Activated T-cell treated with anti-CD3 and anti-CD28 coated beads, Interleukin-2, amount 50 U/mL, for 4 hours (primary cell): Measurements from ENCODE around the gene ISCA2. TPM values are rescaled to one million over a fixed set of nuclear protein-coding genes. Genes with fewer than 3 reads are reported as not detected.

Source experiments
- ATAC-seq, 2 donors: fragments of 200-7000 bp; cut with Tn5 transposase; one replicate each; pipeline ENCODE4 v1.10.0; 2021
- DNase-seq: peaks from one replicate; pipeline ENCODE4 v3.0.0-alpha.2; 2020
- H3K27me3 Mint-ChIP-seq: one replicate; pipeline ENCODE4 v1.8.0; 2021; ENCODE audit warnings: low read depth, mixed read lengths
- H3K36me3 Mint-ChIP-seq: one replicate; pipeline ENCODE4 v1.8.0; 2022; ENCODE audit warnings: mixed read lengths; ENCODE audit not compliant: insufficient read depth
- H3K4me1 Mint-ChIP-seq: one replicate; pipeline ENCODE4 v1.8.0; 2021; ENCODE audit warnings: low read depth, mixed read lengths
- H3K4me3 Mint-ChIP-seq: one replicate; pipeline ENCODE4 v1.8.0; 2021; ENCODE audit warnings: mild to moderate bottlenecking, moderate library complexity, mixed read lengths
- H3K9me3 Mint-ChIP-seq: one replicate; pipeline ENCODE4 v1.8.0; 2021; ENCODE audit warnings: mixed read lengths
- total RNA-seq, 3 donors: library from RNA; stranded (reverse); gene quantifications; one replicate each; pipeline ENCODE4 v1.2.1, GENCODE V29; 2021

Gene ISCA2
- total RNA-seq, 3 donors from 2014 or later, result 25.9 to 28.6 (median 28.0) TPM

- Mint-ChIP-seq H3K27me3 (no peaks in the 10 kb centered on the region), H3K36me3 (no peaks in the 10 kb centered on the region), H3K4me1 (no peaks in the 10 kb centered on the region), H3K9me3 (no peaks in the 10 kb centered on the region), H3K4me3 (no peak overlapping the region)
- no peak for ATAC-seq
- no peak for DNase-seq
These were observed 45.1 kb downstream of the ISCA2 start for GRCh38 chr14:74538411-74539391.

GRCh38 chr14:74539503-74539902 is 45.9 kb downstream of the ISCA2 start:
- DNase-seq (no peak), ATAC-seq (no peak)
- Mint-ChIP-seq H3K4me1 (no peaks in the 10 kb centered on the region), H3K27me3 (no peaks in the 10 kb centered on the region), H3K36me3 (no peaks in the 10 kb centered on the region), H3K4me3 (no peak overlapping the region), H3K9me3 (no peaks in the 10 kb centered on the region)

GRCh38 chr14:74541225-74541624 is 47.7 kb downstream of the ISCA2 start:
- Mint-ChIP-seq H3K27me3 (no peaks in the 10 kb centered on the region), H3K4me3 (no peak overlapping the region), H3K36me3 (no peaks in the 10 kb centered on the region), H3K9me3 (no peaks in the 10 kb centered on the region), H3K4me1 (no peaks in the 10 kb centered on the region)
- ATAC-seq (no peak), DNase-seq (no peak)

- Mint-ChIP-seq H3K4me1 (no peaks in the 10 kb centered on the region), H3K36me3 (no peaks in the 10 kb centered on the region), H3K27me3 (no peaks in the 10 kb centered on the region), H3K9me3 (no peaks in the 10 kb centered on the region), H3K4me3 (no peak overlapping the region)
- DNase-seq (no peak), ATAC-seq (no peak)
These were observed 48.6 kb downstream of the ISCA2 start for GRCh38 chr14:74542056-74542685.

- Mint-ChIP-seq H3K4me3 (no peak overlapping the region), H3K4me1 (no peaks in the 10 kb centered on the region), H3K9me3 (no peaks in the 10 kb centered on the region), H3K36me3 (no peaks in the 10 kb centered on the region), H3K27me3 (no peaks in the 10 kb centered on the region)
- no peak for DNase-seq
- ATAC-seq, result no peak
These were observed 50.3 kb downstream of the ISCA2 start for GRCh38 chr14:74543771-74544438.

- Mint-ChIP-seq H3K36me3 (no peaks in the 10 kb centered on the region), H3K4me3 (no peak overlapping the region), H3K9me3 (no peaks in the 10 kb centered on the region), H3K27me3 (no peaks in the 10 kb centered on the region), H3K4me1 (no peaks in the 10 kb centered on the region)
- DNase-seq (no peak), ATAC-seq (no peak)
These were observed 51.8 kb downstream of the ISCA2 start for GRCh38 chr14:74545386-74545785.

- H3K36me3 Mint-ChIP-seq, result no peaks in the 10 kb centered on the region
- no peaks in the 10 kb centered on the region for H3K9me3 Mint-ChIP-seq
- H3K27me3 Mint-ChIP-seq, result no peaks in the 10 kb centered on the region
- H3K4me3 Mint-ChIP-seq, result no peak overlapping the region
- no peak for ATAC-seq
- H3K4me1 Mint-ChIP-seq, result no peaks in the 10 kb centered on the region
- no peak for DNase-seq
These were observed 52.9 kb downstream of the ISCA2 start for GRCh38 chr14:74546416-74546815.

Other genes starting within 250 kb of the ISCA2 start
- gene ABCD4, start 190.8 kb upstream of the ISCA2 start, total RNA-seq, result 10 to 100 TPM; 30.4 to 35.7 (median 32.0) TPM
- gene VRTN, start 145.3 kb upstream of the ISCA2 start, total RNA-seq, result under 1 TPM in 1 of 3 donors, not detected in 2; 0.08 TPM
- gene SYNDIG1L, start 67.6 kb upstream of the ISCA2 start, total RNA-seq, result not detected
- 10 to 100 TPM in 2 of 3 donors, 1 to 10 TPM in 1; 10.0 to 11.7 (median 11.1) TPM for gene NPC2, start 460 bp upstream of the ISCA2 start, total RNA-seq
- gene LTBP2, start 118.5 kb downstream of the ISCA2 start, total RNA-seq, result under 1 TPM; 0.21 to 0.35 (median 0.30) TPM
- gene AREL1, start 219.3 kb downstream of the ISCA2 start, total RNA-seq, result 10 to 100 TPM; 31.1 to 38.0 (median 32.5) TPM
- gene FCF1, start 219.4 kb downstream of the ISCA2 start, total RNA-seq, result 10 to 100 TPM; 87.9 to 93.6 (median 91.0) TPM